Measurements from ENCODE around the gene MIEF1. TPM values are rescaled to one million over a fixed set of nuclear protein-coding genes. Genes with fewer than 3 reads are reported as not detected.

The MIEF1 gene
- polyA plus RNA-seq, 1 of the 3 experiments (the other 2 are of a cell fraction), result 7.5 TPM

- DNase-seq, result no peak
- ChIA-PET CTCF (interaction anchor here (1.0 to 2.0 kb wide), 3 partner anchors 14 to 39 kb away, joined by 3 to 8 read pairs (median 4); no protein-coding TSS in a partner anchor), POLR2A (interaction anchor here (1.5 kb wide), 1 partner anchor 34 kb away, joined by 7 read pairs; no protein-coding TSS in a partner anchor)
- Histone ChIP-seq H4K20me1 (ENCODE audit: insufficient read depth) (no peaks in the 10 kb centered on the region), H3K9ac (no peak overlapping the region), H3F3A (replicated peaks; ENCODE audit: insufficient read depth) (no peaks in the 10 kb centered on the region), H3K27me3 (ENCODE audit: insufficient read depth) (no peaks in the 10 kb centered on the region), H2AFZ (ENCODE audit: low read depth) (no peak overlapping the region), H3K4me2 (no peak overlapping the region), H3K36me3 (replicated peaks in 1 of 2; ENCODE audit: control insufficient read depth in 1 of 2, insufficient read depth in 2 of 2, low read length in 1 of 2) (no peaks in the 10 kb centered on the region), H3K4me1 (ENCODE audit: control insufficient read depth in 1 of 2, insufficient read depth in 2 of 2, low read depth in 1 of 2, low read length in 1 of 2) (no peaks in the 10 kb centered on the region; a peak in 1 of 4 replicates), H3K9me2 (no peaks in the 10 kb centered on the region), H3K79me2 (ENCODE audit: insufficient read depth) (no peaks in the 10 kb centered on the region), H3K4me3 (ENCODE audit: low read depth in 2 of 2, low read length in 1 of 2) (no peak overlapping the region), H3K27ac (ENCODE audit: low read depth in 2 of 2, low read length in 1 of 2) (no peak overlapping the region; a peak in 1 of 4 replicates), H3K9me3 (no peaks in the 10 kb centered on the region)
- no peak for TF ChIP-seq ZBTB33 (IDR thresholded peaks at IDR 0.05; ENCODE audit: borderline replicate concordance, low read depth)
- no peak for TF ChIP-seq MXI1 (IDR thresholded peaks at IDR 0.05; ENCODE audit: low read depth, low read length)
- no peak for TF ChIP-seq PBX3 (IDR thresholded peaks at IDR 0.05)
- no peak for TF ChIP-seq NFIC (IDR thresholded peaks at IDR 0.05; ENCODE audit: borderline replicate concordance)
- no peak for TF ChIP-seq YY1 (IDR thresholded peaks at IDR 0.05; ENCODE audit: low read depth)
- no peak for TF ChIP-seq SIN3A (IDR thresholded peaks at IDR 0.05; ENCODE audit: borderline replicate concordance, low read depth, low read length)
- no peak for TF ChIP-seq RCOR1 (IDR thresholded peaks at IDR 0.05; ENCODE audit: low read length)
- no peak for TF ChIP-seq CTCF (IDR thresholded peaks at IDR 0.05)
- no peak for TF ChIP-seq FOSL2 (IDR thresholded peaks at IDR 0.05; ENCODE audit: borderline replicate concordance, low read depth)
- 80% methylated on average over 4 of the region's 17 CpGs for WGBS (ENCODE audit: low lambda C conversion rate)
Observed at GRCh38 chr22:39489094-39490068, 12.7 kb upstream of the MIEF1 start.
